Heart left ventricle (tissue), 16 donors: ENCODE results near the gene LHX2. TPM values are rescaled to one million over a fixed set of nuclear protein-coding genes. Genes with fewer than 3 reads are reported as not detected.

Experiments
- ATAC-seq, 4 donors: fragments of 200-7000 bp; cut with Tn5 transposase; one replicate each; pipeline ENCODE4 v1.9.1; 2020 to 2022; ENCODE audit warnings: moderate library complexity in 4 of 4, mild to moderate bottlenecking in 3 of 4, moderate number of reproducible peaks in 1 of 4
- DNase-seq, 5 donors: peaks; one replicate each; pipeline ENCODE4 v3.0.0-alpha.2; 2020
- H3K27ac ChIP-seq, 12 donors: fragments of 200-600 bp; sonication (generic) in 4 of 12; one replicate each; pipeline versions ENCODE4 v1.5.0 to v1.8.0; 2016 to 2022; ENCODE audit warnings: mild to moderate bottlenecking in 2 of 12
- H3K27me3 ChIP-seq, 9 donors: fragments of 200-600 bp; sonication (generic) in 2 of 9; one replicate each; pipeline versions ENCODE4 v1.5.1 to v1.8.0; 2016 to 2022; ENCODE audit warnings: mild to moderate bottlenecking in 3 of 9
- H3K36me3 ChIP-seq, 9 donors: fragments of 200-600 bp; sonication (generic) in 2 of 9; one replicate each; pipeline versions ENCODE4 v1.5.0 to v1.8.0; 2018 to 2022; ENCODE audit warnings: mild to moderate bottlenecking in 2 of 9
- H3K4me1 ChIP-seq, 12 donors: fragments of 200-600 bp; sonication (generic) in 4 of 12; one replicate each; pipeline versions ENCODE4 v1.5.0 to v1.8.0; 2016 to 2022; ENCODE audit warnings: mild to moderate bottlenecking in 3 of 12
- H3K4me3 ChIP-seq, 12 donors: fragments of 200-600 bp; sonication (generic) in 4 of 12; one replicate each; pipeline versions ENCODE4 v1.5.0 to v1.8.0; 2017 to 2022; ENCODE audit warnings: mild to moderate bottlenecking in 9 of 12, moderate library complexity in 4 of 12
- H3K9me3 ChIP-seq, 12 donors: fragments of 200-600 bp; sonication (generic) in 4 of 12; one replicate each; pipeline versions ENCODE4 v1.5.0 to v1.8.0; 2016 to 2022; ENCODE audit warnings: mild to moderate bottlenecking in 1 of 12
- CTCF ChIP-seq, 12 donors: fragments of 200-600 bp; sonication (generic) in 4 of 12; IDR thresholded peaks; one replicate each; pipeline versions ENCODE4 v1.5.0 to v1.8.0; 2018 to 2022; ENCODE audit warnings: antibody characterized with exemption in 12 of 12, mild to moderate bottlenecking in 5 of 12
- POLR2A ChIP-seq, 2 donors: fragments of 450-650 bp; IDR thresholded peaks; one replicate each; pipeline ENCODE4 v1.6.1; 2017; ENCODE audit warnings: antibody characterized with exemption in 2 of 2, mild to moderate bottlenecking in 2 of 2, moderate library complexity in 2 of 2
- WGBS, 4 donors: extraction: QIAGEN DNeasy Blood & Tissue Kit in 2 of 4; methylation state at CpG; one replicate each; pipeline versions ENCODE4 v1.1.5 to v1.1.7; 2013 to 2018; 5-methylcytosine and 5-hydroxymethylcytosine counted together
- intact Hi-C, 10 donors: fragments of 100-400 bp; cut with DNase I; formaldehyde crosslinking; loops; one replicate each; pipeline versions ENCODE4 v1.11.1 to v1.14.2; 2022
- polyA plus RNA-seq, 2 donors: library from polyadenylated mRNA; stranded (reverse); fragments of 200-250 nt; gene quantifications; one replicate each; pipeline ENCODE4 v1.2.3, GENCODE V29; 2013
- total RNA-seq, 9 donors: library from RNA; depleted of rRNA in 2 of 9; stranded (reverse); fragments of >200 nt in 2 of 9; fragmentation: NEBNext Ultra II Directional in 3 of 9; extraction: Animal tissue kit (Norgen Biotek cat#: 25700) in 3 of 9; gene quantifications; one replicate each; pipeline versions ENCODE4 v1.1.0 to v1.2.4, GENCODE V29; 2016 to 2023
- donor health status: ischemic (EF 13 %, LVEDD 7.1; RV severe dilation, severe dysfunction).
- donor health status: healthy with polysubstance abuse.
- donor health status: DM: no; HTN: yes; CAD: no.
- donor health status: DM: no; HTN: no; CAD: no.
- donor health status: ischemic (EF 25% LVEDD 6.9; RV normal size, moderate dysfunction).
- donor health status: ischemic (EF 25% LVEDD 5.7; RV mildly dilated, moderate dysfunction).
- donor health status: healthy.
- donor health status: DM: yes; HTN: yes; CAD: no.
- donor health status: ischemic (EF 35%, LVEDD 5.7; RV mildly dilated, moderate dysfunction).
- donor health status: nonischemic (EF 11% LVEDD 7.7; RV severe dilation, severe dysfunction).
- donor health status: DM: yes; HTN: yes; CAD: no.
- donor health status: PGD.
- donor health status: ischemic (EF 29% LVEDD 5.4; RV normal size, mild dysfunction).
- donor health status: nonischemic (EF 23%, LVEDD 6.1; RV moderate dilation, normal function).

Gene LHX2
- total and polyA plus RNA-seq, 11 donors, result 0.10 to 1.3 (median 0.28) TPM; not detected in 5

GRCh38 chr9:124020520-124021384 is 9.2 kb downstream of the LHX2 start:
- Histone ChIP-seq H3K4me3 (no peak overlapping the region), H3K9me3 (no peaks in the 10 kb centered on the region), H3K4me1 (peaks cover 0 to 39% (median 15%) of the 10 kb centered on the region in 12 donors), H3K27me3 (peaks cover 54 to 98% (median 88%) of the 10 kb centered on the region in 9 donors), H3K36me3 (no peaks in the 10 kb centered on the region), H3K27ac (no peak overlapping the region)
- no peak for DNase-seq
- WGBS, 4 donors, result 23 to 33% (median 28%) methylated on average over 31 of the region's 31 CpGs
- TF ChIP-seq CTCF (IDR thresholded peaks at IDR 0.05), result no peak
- TF ChIP-seq POLR2A (IDR thresholded peaks at IDR 0.05), result no peak
- no peak for ATAC-seq
- intact Hi-C loops, result loop anchor here in 1 of 10 donors (10.0 kb wide), 1 partner anchor 296 kb away; no protein-coding TSS in a partner anchor

- peaks cover 49 to 94% (median 81%) of the 10 kb centered on the region in 9 donors for H3K27me3 ChIP-seq
- 27 to 42% (median 37%) methylated on average over 5 of the region's 5 CpGs for WGBS, 4 donors
- H3K4me3 ChIP-seq, result no peak overlapping the region
- no peaks in the 10 kb centered on the region for H3K9me3 ChIP-seq
- TF ChIP-seq CTCF (IDR thresholded peaks at IDR 0.05) (no peak), POLR2A (IDR thresholded peaks at IDR 0.05) (no peak)
- H3K36me3 ChIP-seq, result no peaks in the 10 kb centered on the region
- no peak for ATAC-seq
- no peak overlapping the region for H3K27ac ChIP-seq
- peaks cover 0 to 32% (median 15%) of the 10 kb centered on the region in 12 donors for H3K4me1 ChIP-seq
- no peak for DNase-seq
- intact Hi-C loops, result loop anchor here in 1 of 10 donors (10.0 kb wide), 1 partner anchor 297 kb away; no protein-coding TSS in a partner anchor
These were observed 9.8 kb downstream of the LHX2 start for GRCh38 chr9:124021385-124021769.

GRCh38 chr9:124022201-124023121 is 10.9 kb downstream of the LHX2 start:
- no peaks in the 10 kb centered on the region for H3K36me3 ChIP-seq
- WGBS, 4 donors, result 19 to 29% (median 22%) methylated on average over 35 to 38 of the region's 38 CpGs
- no peak overlapping the region for H3K27ac ChIP-seq
- no peak for TF ChIP-seq CTCF (IDR thresholded peaks at IDR 0.05)
- TF ChIP-seq POLR2A (IDR thresholded peaks at IDR 0.05), result no peak
- H3K9me3 ChIP-seq, result no peaks in the 10 kb centered on the region
- H3K4me1 ChIP-seq, result peaks cover 0 to 22% (median 10%) of the 10 kb centered on the region in 12 donors
- no peak overlapping the region for H3K4me3 ChIP-seq
- DNase-seq (no peak), ATAC-seq (no peak)
- H3K27me3 ChIP-seq, result peaks cover 42 to 84% (median 71%) of the 10 kb centered on the region in 9 donors
- intact Hi-C loops, result loop anchor here in 1 of 10 donors (10.0 kb wide), 1 partner anchor 298 kb away; no protein-coding TSS in a partner anchor
